ENCODE measurements around the gene FTCD. TPM values are rescaled to one million over a fixed set of nuclear protein-coding genes. Genes with fewer than 3 reads are reported as not detected.
A peak's percentile ranks its signal among the peaks of the same experiment; 100 is the strongest.

Gene FTCD
- total and polyA plus RNA-seq, 10 of the 15 experiments (the other 5 are each of a cell fraction or from before 2014, with no cell fraction given): 0.27 to 0.28 TPM; not detected in 8

GRCh38 chr21:46182548-46183336 lies 27.4 kb upstream of the FTCD start:
- CTCF ChIA-PET: no interaction called here
- TF ChIP-seq ZNF274 (IDR thresholded peaks at IDR 0.05; ENCODE audit: insufficient read depth, insufficient read length) (no peak), KAT2A (conservative IDR thresholded peaks at IDR 0.05; ENCODE audit: control insufficient read depth, low read depth, low read length) (no peak), TCF7 (IDR thresholded peaks at IDR 0.05; ENCODE audit: borderline replicate concordance) (no peak), ETV6 (conservative IDR thresholded peaks at IDR 0.05 in 1 of 2, IDR thresholded peaks at IDR 0.05 in 1 of 2; ENCODE audit: borderline replicate concordance in 1 of 2, low read depth in 1 of 2) (no peak), ZNF592 (IDR thresholded peaks at IDR 0.05) (no peak), RBBP5 (conservative IDR thresholded peaks at IDR 0.05) (no peak), BCL3 (IDR thresholded peaks at IDR 0.05; ENCODE audit: borderline replicate concordance, insufficient read depth, low read depth, low read length, poor library complexity, severe bottlenecking) (no peak), SPI1 (IDR thresholded peaks at IDR 0.05; ENCODE audit: borderline replicate concordance, insufficient read depth, low read depth, low read length) (no peak), PAX8 (IDR thresholded peaks at IDR 0.05) (no peak), SIN3A (IDR thresholded peaks at IDR 0.05; ENCODE audit: low read depth, low read length) (no peak)
- TF ChIP-seq, protein P1, sequence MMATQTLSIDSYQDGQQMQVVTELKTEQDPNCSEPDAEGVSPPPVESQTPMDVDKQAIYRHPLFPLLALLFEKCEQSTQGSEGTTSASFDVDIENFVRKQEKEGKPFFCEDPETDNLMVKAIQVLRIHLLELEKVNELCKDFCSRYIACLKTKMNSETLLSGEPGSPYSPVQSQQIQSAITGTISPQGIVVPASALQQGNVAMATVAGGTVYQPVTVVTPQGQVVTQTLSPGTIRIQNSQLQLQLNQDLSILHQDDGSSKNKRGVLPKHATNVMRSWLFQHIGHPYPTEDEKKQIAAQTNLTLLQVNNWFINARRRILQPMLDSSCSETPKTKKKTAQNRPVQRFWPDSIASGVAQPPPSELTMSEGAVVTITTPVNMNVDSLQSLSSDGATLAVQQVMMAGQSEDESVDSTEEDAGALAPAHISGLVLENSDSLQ (IDR thresholded peaks at IDR 0.05): no peak
- TF ChIP-seq, protein P2, sequence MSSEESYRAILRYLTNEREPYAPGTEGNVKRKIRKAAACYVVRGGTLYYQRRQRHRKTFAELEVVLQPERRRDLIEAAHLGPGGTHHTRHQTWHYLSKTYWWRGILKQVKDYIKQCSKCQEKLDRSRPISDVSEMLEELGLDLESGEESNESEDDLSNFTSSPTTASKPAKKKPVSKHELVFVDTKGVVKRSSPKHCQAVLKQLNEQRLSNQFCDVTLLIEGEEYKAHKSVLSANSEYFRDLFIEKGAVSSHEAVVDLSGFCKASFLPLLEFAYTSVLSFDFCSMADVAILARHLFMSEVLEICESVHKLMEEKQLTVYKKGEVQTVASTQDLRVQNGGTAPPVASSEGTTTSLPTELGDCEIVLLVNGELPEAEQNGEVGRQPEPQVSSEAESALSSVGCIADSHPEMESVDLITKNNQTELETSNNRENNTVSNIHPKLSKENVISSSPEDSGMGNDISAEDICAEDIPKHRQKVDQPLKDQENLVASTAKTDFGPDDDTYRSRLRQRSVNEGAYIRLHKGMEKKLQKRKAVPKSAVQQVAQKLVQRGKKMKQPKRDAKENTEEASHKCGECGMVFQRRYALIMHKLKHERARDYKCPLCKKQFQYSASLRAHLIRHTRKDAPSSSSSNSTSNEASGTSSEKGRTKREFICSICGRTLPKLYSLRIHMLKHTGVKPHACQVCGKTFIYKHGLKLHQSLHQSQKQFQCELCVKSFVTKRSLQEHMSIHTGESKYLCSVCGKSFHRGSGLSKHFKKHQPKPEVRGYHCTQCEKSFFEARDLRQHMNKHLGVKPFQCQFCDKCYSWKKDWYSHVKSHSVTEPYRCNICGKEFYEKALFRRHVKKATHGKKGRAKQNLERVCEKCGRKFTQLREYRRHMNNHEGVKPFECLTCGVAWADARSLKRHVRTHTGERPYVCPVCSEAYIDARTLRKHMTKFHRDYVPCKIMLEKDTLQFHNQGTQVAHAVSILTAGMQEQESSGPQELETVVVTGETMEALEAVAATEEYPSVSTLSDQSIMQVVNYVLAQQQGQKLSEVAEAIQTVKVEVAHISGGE (CRISPR knock-in tag; IDR thresholded peaks at IDR 0.05): no peak

More at GRCh38 chr21:46182548-46183336, 27.4 kb upstream of the FTCD start:
- no TSS peak for BruUV-seq (replicated peaks)
- no peak overlapping the region for H3K27ac ChIP-seq (ENCODE audit: control insufficient read depth, insufficient read depth)
- in situ Hi-C loops (cut with MboI): no loop called here
- H2AFZ ChIP-seq (ENCODE audit: control insufficient read depth, low read depth, low read length): no peak overlapping the region
- no peak for FAIRE-seq
- no peaks in the 10 kb centered on the region; the same call in 1 of the 2 replicates for H3K4me1 ChIP-seq (ENCODE audit: control insufficient read depth, insufficient read depth, low read length)
- intact Hi-C loops (cut with micrococcal nuclease; ENCODE audit: unreplicated experiment): no loop called here
- ChIA-PET POLR2A (no interaction called here), RAD21 (ENCODE audit: unreplicated experiment) (no interaction called here), SMC1A (ENCODE audit: uncharacterized antibody, unreplicated experiment) (no interaction called here)
- WGBS (ENCODE audit: insufficient coverage, insufficient replicate concordance, low lambda C conversion rate, missing lambda C conversion rate): 88% methylated on average over 39 of the region's 44 CpGs
- H3K4me3 ChIP-seq: no peak overlapping the region
- H4K20me1 ChIP-seq (ENCODE audit: control insufficient read depth, insufficient read depth): no peaks in the 10 kb centered on the region
- no peak for ATAC-seq
- H3K79me2 ChIP-seq (ENCODE audit: control insufficient read depth, insufficient read depth, low read length): no peaks in the 10 kb centered on the region
- H3K9me3 ChIP-seq (replicated peaks; ENCODE audit: control insufficient read depth, insufficient read depth, low read length): no peaks in the 10 kb centered on the region
- H3K36me3 ChIP-seq (ENCODE audit: control insufficient read depth in 2 of 2, insufficient read depth in 2 of 2, low read length in 1 of 2): no peaks in the 10 kb centered on the region
- no peaks in the 10 kb centered on the region for H3K27me3 ChIP-seq (replicated peaks in 1 of 2; ENCODE audit: control insufficient read depth in 2 of 2, insufficient read depth in 2 of 2, low read length in 1 of 2)
- 0 out of 2 replicates have a peak overlapping the region, but pooled peaks have one; percentile 13 for H3K4me2 ChIP-seq (ENCODE audit: control insufficient read depth, insufficient read depth)
- no peak for DNase-seq (ENCODE audit: low read depth, low spot score)
- no peak overlapping the region for H3K9ac ChIP-seq (ENCODE audit: control insufficient read depth, insufficient read depth, low read length)

Data from GM12878 (cell line).